ENCODE measurements around the gene TRAF4.
A peak's percentile ranks its signal among the peaks of the same experiment; 100 is the strongest.

TRAF4 gene

GRCh38 chr17:28744972-28745785 is 1.4 kb downstream of the TRAF4 start:
- peak overlapping the region; percentile 96 for H3K27ac ChIP-seq
- no peak for TF ChIP-seq CTCF (conservative IDR thresholded peaks at IDR 0.05)
- peak; percentile 42; the same call in 1 of the 2 replicates for TF ChIP-seq ZFX (IDR thresholded peaks at IDR 0.05)

GRCh38 chr17:28745786-28746411 is 2.1 kb downstream of the TRAF4 start:
- TF ChIP-seq ZFX (IDR thresholded peaks at IDR 0.05) (no peak), CTCF (conservative IDR thresholded peaks at IDR 0.05) (no peak)
- peak overlapping the region; percentile 96 for H3K27ac ChIP-seq

GRCh38 chr17:28746611-28747050 is 2.8 kb downstream of the TRAF4 start:
- peak overlapping the region; percentile 96 for H3K27ac ChIP-seq
- TF ChIP-seq CTCF (conservative IDR thresholded peaks at IDR 0.05) (no peak), ZFX (IDR thresholded peaks at IDR 0.05) (no peak)

- TF ChIP-seq ZFX (IDR thresholded peaks at IDR 0.05) = no peak
- TF ChIP-seq CTCF (conservative IDR thresholded peaks at IDR 0.05) = no peak
- H3K27ac ChIP-seq = peak overlapping the region; percentile 96
Measured at GRCh38 chr17:28747051-28747691, 3.4 kb downstream of the TRAF4 start.

- peak overlapping the region; percentile 96 for H3K27ac ChIP-seq
Measured at GRCh38 chr17:28747801-28748750, 4.3 kb downstream of the TRAF4 start.

More at GRCh38 chr17:28747801-28748750, 4.3 kb downstream of the TRAF4 start:
- TF ChIP-seq ZFX (IDR thresholded peaks at IDR 0.05) = no peak
- TF ChIP-seq CTCF (conservative IDR thresholded peaks at IDR 0.05) = no peak
